H9 (cell line): Measurements from ENCODE around the gene KLHL18. TPM values are rescaled to one million over a fixed set of nuclear protein-coding genes. Genes with fewer than 3 reads are reported as not detected.

Experiments
- DNase-seq: peaks from one replicate; pipeline ENCODE4 v3.0.0-alpha.2; 2017
- H2AFZ ChIP-seq: one replicate; pipeline ENCODE4 v1.6.1; 2013; ENCODE audit warnings: mild to moderate bottlenecking, low read length, control low read depth, moderate library complexity
- H2AK5ac ChIP-seq: 2 replicates; pipeline ENCODE4 v1.6.1; 2013; ENCODE audit warnings: low read length, control low read depth, mixed read lengths; ENCODE audit not compliant: insufficient read length
- H2BK120ac ChIP-seq: one replicate; pipeline ENCODE4 v1.6.1; 2013; ENCODE audit warnings: low read depth, mild to moderate bottlenecking, low read length, control low read depth, inconsistent platforms; ENCODE audit not compliant: poor library complexity, severe bottlenecking
- H2BK12ac ChIP-seq: 2 replicates; pipeline ENCODE4 v1.6.1; 2013; ENCODE audit warnings: low read length, control low read depth, mixed read lengths, low read depth; ENCODE audit not compliant: insufficient read length
- H2BK15ac ChIP-seq: 2 replicates; pipeline ENCODE4 v1.6.1; 2013; ENCODE audit warnings: low read depth, low read length, control low read depth
- H2BK20ac ChIP-seq: one replicate; pipeline ENCODE4 v1.6.1; 2013; ENCODE audit warnings: low read depth, mild to moderate bottlenecking, low read length, control low read depth, inconsistent platforms; ENCODE audit not compliant: poor library complexity, severe bottlenecking
- H2BK5ac ChIP-seq: 2 replicates; pipeline ENCODE4 v1.6.1; 2013; ENCODE audit warnings: low read length, control low read depth, mixed read lengths; ENCODE audit not compliant: insufficient read length
- H3K14ac ChIP-seq: 2 replicates; pipeline ENCODE4 v1.6.1; 2013; ENCODE audit warnings: low read length, control low read depth; ENCODE audit not compliant: insufficient read depth
- H3K18ac ChIP-seq: 2 replicates; pipeline ENCODE4 v1.6.1; 2013; ENCODE audit warnings: low read depth, mild to moderate bottlenecking, mixed read lengths, low read length, control low read depth; ENCODE audit not compliant: insufficient read length
- H3K23ac ChIP-seq: 2 replicates; pipeline ENCODE4 v1.6.1; 2013; ENCODE audit warnings: low read length, control low read depth, mixed read lengths, low read depth; ENCODE audit not compliant: insufficient read length
- H3K23me2 ChIP-seq: 2 replicates; pipeline ENCODE4 v1.6.1; 2013; ENCODE audit warnings: low read depth, mild to moderate bottlenecking, mixed read lengths, low read length, control low read depth; ENCODE audit not compliant: insufficient read length, poor library complexity, severe bottlenecking
- H3K27ac ChIP-seq: 2 replicates; pipeline ENCODE4 v1.5.1; 2013; ENCODE audit warnings: low read length, control low read depth, mixed read lengths, low read depth; ENCODE audit not compliant: insufficient read length
- H3K27me3 ChIP-seq: 2 replicates; pipeline ENCODE4 v1.6.1; 2013; ENCODE audit warnings: low read length, control low read depth, inconsistent platforms; ENCODE audit not compliant: insufficient read depth
- H3K4ac ChIP-seq: 2 replicates; pipeline ENCODE4 v1.6.1; 2013; ENCODE audit warnings: low read depth, mild to moderate bottlenecking, control low read depth, inconsistent platforms, low read length, moderate library complexity
- H3K4me1 ChIP-seq: 2 replicates; pipeline ENCODE4 v1.6.1; 2013; ENCODE audit warnings: low read length, control low read depth, inconsistent platforms; ENCODE audit not compliant: insufficient read depth
- H3K4me2 ChIP-seq: 2 replicates; pipeline ENCODE4 v1.6.1; 2013; ENCODE audit warnings: low read length, control low read depth, mixed read lengths; ENCODE audit not compliant: insufficient read length, insufficient read depth
- H3K56ac ChIP-seq: 2 replicates; pipeline ENCODE4 v1.6.1; 2013; ENCODE audit warnings: low read depth, mild to moderate bottlenecking, mixed read lengths, low read length, control low read depth; ENCODE audit not compliant: insufficient read length
- H3K79me1 ChIP-seq: 2 replicates; pipeline ENCODE4 v1.6.1; 2013; ENCODE audit warnings: low read depth, mild to moderate bottlenecking, moderate library complexity, low read length, control low read depth, inconsistent platforms; ENCODE audit not compliant: insufficient read depth, poor library complexity, severe bottlenecking
- H3K79me2 ChIP-seq: 2 replicates; pipeline ENCODE4 v1.6.1; 2013; ENCODE audit warnings: low read length, control low read depth, inconsistent platforms; ENCODE audit not compliant: insufficient read depth
- H3K9ac ChIP-seq: 2 replicates; pipeline ENCODE4 v1.6.1; 2013; ENCODE audit warnings: low read length, control low read depth, mixed read lengths; ENCODE audit not compliant: insufficient read length; ENCODE audit errors: extremely low read depth
- H3K9me3 ChIP-seq: one replicate; pipeline ENCODE4 v1.6.1; 2013; ENCODE audit warnings: low read depth, low read length, inconsistent platforms; ENCODE audit not compliant: control insufficient read depth
- H3T11ph ChIP-seq: one replicate; pipeline ENCODE4 v1.6.1; 2013; ENCODE audit warnings: mild to moderate bottlenecking, low read length, control low read depth, inconsistent platforms
- H4K20me1 ChIP-seq: one replicate; pipeline ENCODE4 v1.6.1; 2013; ENCODE audit not compliant: control insufficient read depth, insufficient read length, insufficient read depth
- H4K5ac ChIP-seq: 2 replicates; pipeline ENCODE4 v1.6.1; 2013; ENCODE audit warnings: low read depth, mild to moderate bottlenecking, mixed read lengths, low read length, control low read depth; ENCODE audit not compliant: insufficient read length
- H4K8ac ChIP-seq: replicated peaks from 2 replicates; pipeline ENCODE4 v1.6.1; 2013; ENCODE audit warnings: low read length, control low read depth, mixed read lengths, low read depth; ENCODE audit not compliant: insufficient read length
- H4K91ac ChIP-seq: 2 replicates; pipeline ENCODE4 v1.6.1; 2013; ENCODE audit warnings: low read depth, mild to moderate bottlenecking, moderate library complexity, mixed read lengths, low read length, control low read depth; ENCODE audit not compliant: insufficient read length
- H3K27ac Mint-ChIP-seq, 3 experiments: 2 replicates in 2 of 3; 3 replicates in 1 of 3; pipeline ENCODE4 v1.8.0; 2020 to 2021; ENCODE audit warnings: mixed read lengths in 3 of 3, mild to moderate bottlenecking in 1 of 3, moderate library complexity in 1 of 3
- H3K27me3 Mint-ChIP-seq: 2 replicates; pipeline ENCODE4 v1.8.0; 2021; ENCODE audit warnings: low read depth, mild to moderate bottlenecking, moderate library complexity, mixed read lengths
- H3K36me3 Mint-ChIP-seq, 3 experiments: 2 replicates in 2 of 3; 3 replicates in 1 of 3; pipeline ENCODE4 v1.8.0; 2020 to 2021; ENCODE audit warnings: low read depth in 3 of 3, mixed read lengths in 3 of 3; ENCODE audit not compliant: insufficient read depth in 1 of 3
- H3K4me1 Mint-ChIP-seq, 2 experiments: 2 replicates each; pipeline ENCODE4 v1.8.0; 2020; ENCODE audit warnings: mixed read lengths in 2 of 2
- H3K4me3 Mint-ChIP-seq, 2 experiments: 2 replicates in 1 of 2; 3 replicates in 1 of 2; pipeline ENCODE4 v1.8.0; 2020 to 2021; ENCODE audit warnings: mild to moderate bottlenecking in 2 of 2, mixed read lengths in 2 of 2, moderate library complexity in 1 of 2
- H3K9me3 Mint-ChIP-seq, 2 experiments: 2 replicates in 1 of 2; 3 replicates in 1 of 2; pipeline ENCODE4 v1.8.0; 2020; ENCODE audit warnings: mild to moderate bottlenecking in 2 of 2, mixed read lengths in 2 of 2, moderate library complexity in 1 of 2
- WGBS: extraction: QIAGEN DNeasy Blood & Tissue Kit; methylation state at CpG from one replicate; pipeline ENCODE4 v1.1.7; 2013; ENCODE audit warnings: missing lambda C conversion rate, low lambda C conversion rate, mixed read lengths; ENCODE audit not compliant: insufficient read length; ENCODE audit errors: extremely low coverage; 5-methylcytosine and 5-hydroxymethylcytosine counted together
- total RNA-seq: library from RNA; stranded (reverse); gene quantifications from 2 replicates; pipeline ENCODE4 v1.2.1, GENCODE V29; 2021
- TF ChIP-seq, protein P1 (sequence below): fragments of 200-600 bp; sonication (generic); conservative IDR thresholded peaks from 3 replicates; pipeline ENCODE4 v1.8.0; 2021; ENCODE audit warnings: antibody characterized with exemption, mild to moderate bottlenecking

KLHL18 gene
- total RNA-seq, 1 experiment from 2014 or later: 55.3 TPM

DNA sequence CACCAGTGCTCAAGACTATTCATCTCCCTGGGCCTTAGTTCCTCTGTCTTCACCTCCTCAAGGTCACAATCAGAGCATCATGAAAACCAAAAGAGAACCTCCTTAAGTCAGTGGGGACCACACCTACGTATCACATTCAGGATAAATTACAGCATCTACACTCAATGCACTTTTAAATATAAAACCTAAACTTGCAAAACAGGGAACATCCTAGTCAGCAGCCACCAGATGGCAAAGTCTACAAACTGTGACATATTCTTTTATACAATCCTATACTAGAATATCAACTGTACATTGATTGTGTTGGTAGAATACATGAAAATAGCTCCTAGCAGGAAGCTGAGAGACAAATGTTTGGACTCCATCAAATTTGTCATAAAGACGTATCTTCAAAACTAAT, 8.1 kb upstream of the KLHL18 start:
- Histone ChIP-seq H4K20me1 (no peaks in the 10 kb centered on the region), H2BK15ac (no peak overlapping the region), H3T11ph (no peak overlapping the region), H3K79me2 (no peaks in the 10 kb centered on the region), H3K27ac (no peak overlapping the region), H2AK5ac (no peak overlapping the region), H3K4me1 (no peaks in the 10 kb centered on the region), H3K23me2 (no peaks in the 10 kb centered on the region), H2BK12ac (no peak overlapping the region), H3K4ac (no peak overlapping the region), H2BK120ac (no peak overlapping the region), H3K18ac (no peak overlapping the region), H3K79me1 (no peaks in the 10 kb centered on the region), H3K14ac (no peak overlapping the region), H3K56ac (no peak overlapping the region), H3K4me2 (no peak overlapping the region), H4K5ac (no peak overlapping the region), H3K27me3 (no peaks in the 10 kb centered on the region), H3K9ac (no peak overlapping the region), H2AFZ (no peak overlapping the region), H3K23ac (no peak overlapping the region), H4K91ac (no peak overlapping the region), H2BK5ac (no peak overlapping the region), H2BK20ac (no peak overlapping the region), H4K8ac (no peak overlapping the region), H3K9me3 (no peaks in the 10 kb centered on the region)
- H3K9me3 Mint-ChIP-seq: no peaks in the 10 kb centered on the region
- H3K27ac Mint-ChIP-seq: no peak overlapping the region; a peak in 1 of 7 replicates
- TF ChIP-seq, protein P1, sequence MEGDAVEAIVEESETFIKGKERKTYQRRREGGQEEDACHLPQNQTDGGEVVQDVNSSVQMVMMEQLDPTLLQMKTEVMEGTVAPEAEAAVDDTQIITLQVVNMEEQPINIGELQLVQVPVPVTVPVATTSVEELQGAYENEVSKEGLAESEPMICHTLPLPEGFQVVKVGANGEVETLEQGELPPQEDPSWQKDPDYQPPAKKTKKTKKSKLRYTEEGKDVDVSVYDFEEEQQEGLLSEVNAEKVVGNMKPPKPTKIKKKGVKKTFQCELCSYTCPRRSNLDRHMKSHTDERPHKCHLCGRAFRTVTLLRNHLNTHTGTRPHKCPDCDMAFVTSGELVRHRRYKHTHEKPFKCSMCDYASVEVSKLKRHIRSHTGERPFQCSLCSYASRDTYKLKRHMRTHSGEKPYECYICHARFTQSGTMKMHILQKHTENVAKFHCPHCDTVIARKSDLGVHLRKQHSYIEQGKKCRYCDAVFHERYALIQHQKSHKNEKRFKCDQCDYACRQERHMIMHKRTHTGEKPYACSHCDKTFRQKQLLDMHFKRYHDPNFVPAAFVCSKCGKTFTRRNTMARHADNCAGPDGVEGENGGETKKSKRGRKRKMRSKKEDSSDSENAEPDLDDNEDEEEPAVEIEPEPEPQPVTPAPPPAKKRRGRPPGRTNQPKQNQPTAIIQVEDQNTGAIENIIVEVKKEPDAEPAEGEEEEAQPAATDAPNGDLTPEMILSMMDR: no peak
- H3K4me3 Mint-ChIP-seq: no peak overlapping the region
- H3K36me3 Mint-ChIP-seq: no peaks in the 10 kb centered on the region
- no CpG with 5 or more reads among the region's 2 CpGs for WGBS
- H3K27me3 Mint-ChIP-seq: no peaks in the 10 kb centered on the region
- DNase-seq: no peak
- peaks cover 0 to 6% of the 10 kb centered on the region in 2 experiments; a peak in 2 of 4 replicates for H3K4me1 Mint-ChIP-seq
